Right atrium auricular region (tissue), 2 donors: ENCODE data around the gene SLC19A1. TPM values are rescaled to one million over a fixed set of nuclear protein-coding genes. Genes with fewer than 3 reads are reported as not detected.

Experiments
- DNase-seq: peaks from one replicate; pipeline ENCODE4 v3.0.0-alpha.2; 2019; ENCODE audit warnings: low spot score
- H3K27ac ChIP-seq, 2 donors: fragments of 200-600 bp; sonication (generic); 1 replicate in 1 of 2; 2 replicates in 1 of 2; pipeline ENCODE4 v1.5.1; 2016 to 2019
- H3K27me3 ChIP-seq, 2 donors: fragments of 200-600 bp; sonication (generic); one replicate each; pipeline versions ENCODE4 v1.5.1 to v1.6.0; 2017 to 2019
- H3K36me3 ChIP-seq: fragments of 200-600 bp; sonication (generic); one replicate; pipeline ENCODE4 v1.5.1; 2016
- H3K4me1 ChIP-seq, 2 donors: fragments of 200-600 bp; sonication (generic); one replicate each; pipeline versions ENCODE4 v1.5.1 to v1.6.0; 2017 to 2019
- H3K4me3 ChIP-seq, 2 donors: fragments of 200-600 bp; sonication (generic); 1 replicate in 1 of 2; 2 replicates in 1 of 2; pipeline ENCODE4 v1.5.1; 2017 to 2019; ENCODE audit warnings: mild to moderate bottlenecking in 1 of 2, moderate library complexity in 1 of 2
- H3K9me3 ChIP-seq, 2 donors: fragments of 200-600 bp; sonication (generic); one replicate each; pipeline ENCODE4 v1.5.1; 2019
- total RNA-seq, 2 donors: library from RNA; depleted of rRNA; stranded (reverse); fragments of >200 nt; gene quantifications; one replicate each; pipeline ENCODE4 v1.1.0, GENCODE V29; 2016
- TF ChIP-seq, protein P1 (sequence below), 2 donors: fragments of 200-600 bp; sonication (generic); IDR thresholded peaks; one replicate each; pipeline ENCODE4 v1.5.1; 2019; ENCODE audit warnings: antibody characterized with exemption in 2 of 2

Gene SLC19A1
- total RNA-seq, 2 donors from 2014 or later: 2.2 to 5.3 TPM

- H3K27me3 ChIP-seq: no peaks in the 10 kb centered on the region
- no peak for DNase-seq
- TF ChIP-seq, protein P1, sequence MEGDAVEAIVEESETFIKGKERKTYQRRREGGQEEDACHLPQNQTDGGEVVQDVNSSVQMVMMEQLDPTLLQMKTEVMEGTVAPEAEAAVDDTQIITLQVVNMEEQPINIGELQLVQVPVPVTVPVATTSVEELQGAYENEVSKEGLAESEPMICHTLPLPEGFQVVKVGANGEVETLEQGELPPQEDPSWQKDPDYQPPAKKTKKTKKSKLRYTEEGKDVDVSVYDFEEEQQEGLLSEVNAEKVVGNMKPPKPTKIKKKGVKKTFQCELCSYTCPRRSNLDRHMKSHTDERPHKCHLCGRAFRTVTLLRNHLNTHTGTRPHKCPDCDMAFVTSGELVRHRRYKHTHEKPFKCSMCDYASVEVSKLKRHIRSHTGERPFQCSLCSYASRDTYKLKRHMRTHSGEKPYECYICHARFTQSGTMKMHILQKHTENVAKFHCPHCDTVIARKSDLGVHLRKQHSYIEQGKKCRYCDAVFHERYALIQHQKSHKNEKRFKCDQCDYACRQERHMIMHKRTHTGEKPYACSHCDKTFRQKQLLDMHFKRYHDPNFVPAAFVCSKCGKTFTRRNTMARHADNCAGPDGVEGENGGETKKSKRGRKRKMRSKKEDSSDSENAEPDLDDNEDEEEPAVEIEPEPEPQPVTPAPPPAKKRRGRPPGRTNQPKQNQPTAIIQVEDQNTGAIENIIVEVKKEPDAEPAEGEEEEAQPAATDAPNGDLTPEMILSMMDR (IDR thresholded peaks at IDR 0.05): no peak
- no peak overlapping the region for H3K4me3 ChIP-seq
- H3K36me3 ChIP-seq: peaks cover 27% of the 10 kb centered on the region
- H3K9me3 ChIP-seq: no peaks in the 10 kb centered on the region
- H3K4me1 ChIP-seq: no peaks in the 10 kb centered on the region
- H3K27ac ChIP-seq: no peak overlapping the region
Observed at GRCh38 chr21:45490049-45490731, 52.0 kb downstream of the SLC19A1 start.

DNA sequence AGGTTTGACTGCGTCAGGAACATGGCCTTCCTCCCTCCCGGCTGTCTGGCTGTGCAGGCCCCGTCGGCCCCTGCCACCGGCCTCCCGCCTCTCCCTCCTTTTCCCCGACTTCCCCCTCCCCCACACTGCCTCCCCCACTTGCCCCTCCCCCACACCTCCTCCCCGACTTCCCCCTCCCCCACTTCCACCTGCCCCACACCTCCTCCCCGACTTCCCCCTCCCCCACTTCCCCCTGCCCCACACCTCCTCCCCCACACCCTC lies 52.6 kb downstream of the SLC19A1 start:
- TF ChIP-seq, protein P1 (IDR thresholded peaks at IDR 0.05): no peak
- no peaks in the 10 kb centered on the region for H3K4me1 ChIP-seq
- no peak overlapping the region for H3K27ac ChIP-seq
- no peak for DNase-seq
- no peak overlapping the region for H3K4me3 ChIP-seq
- peaks cover 22% of the 10 kb centered on the region for H3K36me3 ChIP-seq
- no peaks in the 10 kb centered on the region for H3K9me3 ChIP-seq
- no peaks in the 10 kb centered on the region for H3K27me3 ChIP-seq

- H3K9me3 ChIP-seq: no peaks in the 10 kb centered on the region
- H3K27ac ChIP-seq: no peak overlapping the region
- no peak for DNase-seq
- H3K27me3 ChIP-seq: no peaks in the 10 kb centered on the region
- H3K4me3 ChIP-seq: no peak overlapping the region
- H3K36me3 ChIP-seq: peaks cover 22% of the 10 kb centered on the region
- TF ChIP-seq, protein P1 (IDR thresholded peaks at IDR 0.05): no peak
- H3K4me1 ChIP-seq: no peaks in the 10 kb centered on the region
Observed at GRCh38 chr21:45488931-45489721, 53.1 kb downstream of the SLC19A1 start.

DNA sequence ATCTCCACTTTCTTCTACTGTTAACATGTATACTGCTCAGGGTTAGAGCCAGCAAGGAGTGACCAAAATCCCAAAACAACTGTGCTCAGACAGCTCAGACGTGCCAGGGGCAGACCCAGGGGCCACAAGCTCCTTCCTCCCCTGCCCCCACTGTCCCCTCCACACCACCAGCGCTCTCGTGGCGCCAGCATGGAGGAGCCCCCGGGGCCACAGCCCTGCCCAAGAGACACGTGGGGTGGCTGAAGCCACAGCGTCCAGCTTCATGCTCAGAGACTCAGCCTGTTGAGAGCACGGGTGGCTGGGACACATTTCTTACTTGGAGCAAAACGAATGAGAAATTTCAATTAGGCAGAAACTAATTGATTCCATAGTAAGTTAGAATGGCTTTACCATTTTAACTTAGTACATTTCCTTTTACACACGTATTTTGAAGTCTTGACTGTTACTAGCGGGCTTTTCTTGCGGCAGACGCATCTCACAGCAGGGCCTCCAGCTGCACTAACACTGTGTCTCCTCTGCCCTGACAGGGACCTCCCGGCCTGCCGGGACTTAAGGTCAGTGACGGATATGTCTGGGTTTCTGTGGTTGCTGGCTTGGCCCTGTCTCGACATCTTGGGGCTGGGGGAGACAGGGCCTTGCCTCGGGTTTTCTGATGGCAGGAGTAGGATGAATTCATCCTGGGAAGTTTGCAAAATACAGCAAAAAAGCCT lies 54.2 kb downstream of the SLC19A1 start:
- no peaks in the 10 kb centered on the region for H3K27me3 ChIP-seq
- H3K36me3 ChIP-seq: peaks cover 25% of the 10 kb centered on the region
- TF ChIP-seq, protein P1 (IDR thresholded peaks at IDR 0.05): no peak
- no peaks in the 10 kb centered on the region for H3K9me3 ChIP-seq
- no peaks in the 10 kb centered on the region for H3K4me1 ChIP-seq
- H3K27ac ChIP-seq: no peak overlapping the region
- no peak overlapping the region for H3K4me3 ChIP-seq
- no peak for DNase-seq

DNA sequence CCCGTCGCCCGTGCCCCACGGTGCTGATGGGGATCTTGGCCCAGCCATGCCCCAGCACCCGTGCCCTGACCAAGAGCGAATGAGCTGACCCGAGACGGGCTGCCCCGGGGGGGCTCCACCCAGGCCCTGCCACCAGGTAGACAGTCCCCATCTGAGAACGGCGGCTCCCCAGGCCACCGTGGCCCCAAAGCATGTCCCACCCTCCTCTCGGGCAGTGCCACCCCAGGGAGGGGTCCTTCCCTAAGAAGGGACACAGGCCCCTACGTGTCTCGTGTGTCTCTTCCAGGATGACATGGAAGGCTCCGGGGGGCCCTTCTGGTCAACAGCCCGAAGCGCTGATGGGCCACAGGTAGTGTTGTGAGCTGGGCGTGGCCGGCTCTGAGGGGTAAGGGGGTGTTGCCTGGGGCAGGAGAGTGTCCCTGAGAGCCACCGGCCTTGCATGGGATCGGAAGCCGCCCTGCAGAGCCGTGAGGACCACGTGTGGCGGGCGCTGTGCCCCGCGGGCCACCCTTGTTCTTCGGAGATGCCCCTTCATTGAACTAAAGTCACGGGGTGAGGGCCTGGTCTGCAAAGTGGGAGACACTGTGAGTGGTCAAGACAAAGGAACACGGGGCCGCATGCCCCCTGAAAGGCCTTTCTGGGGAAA lies 55.0 kb downstream of the SLC19A1 start:
- no peak overlapping the region for H3K4me3 ChIP-seq
- no peaks in the 10 kb centered on the region for H3K4me1 ChIP-seq
- peaks cover 30% of the 10 kb centered on the region for H3K36me3 ChIP-seq
- no peaks in the 10 kb centered on the region for H3K9me3 ChIP-seq
- H3K27me3 ChIP-seq: no peaks in the 10 kb centered on the region
- TF ChIP-seq, protein P1 (IDR thresholded peaks at IDR 0.05): no peak
- DNase-seq: no peak
- no peak overlapping the region for H3K27ac ChIP-seq
